Measurements from ENCODE around the gene CORIN.

Gene CORIN

GRCh38 chr4:47741200-47741599 is 96.7 kb downstream of the CORIN start:
- Histone ChIP-seq H3F3A (ENCODE audit: control insufficient read depth, insufficient read depth) (no peaks in the 10 kb centered on the region), H3K27ac (ENCODE audit: low read depth, low read length) (no peak overlapping the region), H3K36me3 (ENCODE audit: control insufficient read depth, low read length) (no peaks in the 10 kb centered on the region), H3K4me2 (ENCODE audit: low read length) (no peak overlapping the region), H3K27me3 (ENCODE audit: control insufficient read depth, low read length) (0 out of 2 replicates have a peak, but pooled peaks cover 3% of the 10 kb centered on the region), H3K4me1 (ENCODE audit: control insufficient read depth, low read length) (no peaks in the 10 kb centered on the region), H4K20me1 (ENCODE audit: control insufficient read depth, insufficient read depth, low read depth, low read length) (no peaks in the 10 kb centered on the region), H3K9me2 (replicated peaks; ENCODE audit: control insufficient read depth, low read length) (no peaks in the 10 kb centered on the region), H3K4me3 (ENCODE audit: low read length) (no peak overlapping the region), H3K9me3 (ENCODE audit: control insufficient read depth, insufficient read depth, low read length) (no peaks in the 10 kb centered on the region), H3K79me2 (ENCODE audit: control insufficient read depth, low read length) (no peaks in the 10 kb centered on the region)
- TF ChIP-seq EZH2phosphoT487 (IDR thresholded peaks at IDR 0.05; ENCODE audit: borderline replicate concordance, low read length), result no peak
- TF ChIP-seq, protein P1, sequence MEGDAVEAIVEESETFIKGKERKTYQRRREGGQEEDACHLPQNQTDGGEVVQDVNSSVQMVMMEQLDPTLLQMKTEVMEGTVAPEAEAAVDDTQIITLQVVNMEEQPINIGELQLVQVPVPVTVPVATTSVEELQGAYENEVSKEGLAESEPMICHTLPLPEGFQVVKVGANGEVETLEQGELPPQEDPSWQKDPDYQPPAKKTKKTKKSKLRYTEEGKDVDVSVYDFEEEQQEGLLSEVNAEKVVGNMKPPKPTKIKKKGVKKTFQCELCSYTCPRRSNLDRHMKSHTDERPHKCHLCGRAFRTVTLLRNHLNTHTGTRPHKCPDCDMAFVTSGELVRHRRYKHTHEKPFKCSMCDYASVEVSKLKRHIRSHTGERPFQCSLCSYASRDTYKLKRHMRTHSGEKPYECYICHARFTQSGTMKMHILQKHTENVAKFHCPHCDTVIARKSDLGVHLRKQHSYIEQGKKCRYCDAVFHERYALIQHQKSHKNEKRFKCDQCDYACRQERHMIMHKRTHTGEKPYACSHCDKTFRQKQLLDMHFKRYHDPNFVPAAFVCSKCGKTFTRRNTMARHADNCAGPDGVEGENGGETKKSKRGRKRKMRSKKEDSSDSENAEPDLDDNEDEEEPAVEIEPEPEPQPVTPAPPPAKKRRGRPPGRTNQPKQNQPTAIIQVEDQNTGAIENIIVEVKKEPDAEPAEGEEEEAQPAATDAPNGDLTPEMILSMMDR (IDR thresholded peaks at IDR 0.05; ENCODE audit: low read depth, low read length, poor library complexity, severe bottlenecking), result no peak

DNA sequence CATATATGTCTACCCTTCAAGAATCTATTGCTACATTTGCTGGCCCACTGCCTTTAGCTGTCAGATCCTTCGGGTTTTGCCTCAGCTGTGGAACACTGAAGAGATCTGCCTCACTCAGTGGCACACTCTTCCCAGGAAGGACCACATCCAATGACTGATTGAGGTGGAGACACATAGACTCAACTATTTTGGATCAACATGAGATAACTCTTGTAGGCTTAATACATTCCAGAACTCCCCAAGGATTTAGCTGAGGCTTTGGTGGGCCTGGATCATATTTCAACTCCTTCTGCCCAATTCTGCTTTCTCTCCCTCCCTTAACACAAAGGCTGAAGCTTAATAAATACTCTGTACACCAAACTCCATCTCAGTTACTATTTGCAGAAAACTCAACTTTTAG is 100.5 kb downstream of the CORIN start:
- H3K36me3 ChIP-seq (ENCODE audit: control insufficient read depth, low read length), result no peaks in the 10 kb centered on the region
- no peak overlapping the region for H3K27ac ChIP-seq (ENCODE audit: low read depth, low read length)
- H3K27me3 ChIP-seq (ENCODE audit: control insufficient read depth, low read length), result 0 out of 2 replicates have a peak, but pooled peaks cover 3% of the 10 kb centered on the region
- no peaks in the 10 kb centered on the region for H3K9me3 ChIP-seq (ENCODE audit: control insufficient read depth, insufficient read depth, low read length)
- TF ChIP-seq, protein P1 (IDR thresholded peaks at IDR 0.05; ENCODE audit: low read depth, low read length, poor library complexity, severe bottlenecking), result no peak
- TF ChIP-seq EZH2phosphoT487 (IDR thresholded peaks at IDR 0.05; ENCODE audit: borderline replicate concordance, low read length), result no peak
- H3K4me3 ChIP-seq (ENCODE audit: low read length), result no peak overlapping the region
- no peaks in the 10 kb centered on the region for H3K9me2 ChIP-seq (replicated peaks; ENCODE audit: control insufficient read depth, low read length)
- H3K79me2 ChIP-seq (ENCODE audit: control insufficient read depth, low read length), result no peaks in the 10 kb centered on the region
- H4K20me1 ChIP-seq (ENCODE audit: control insufficient read depth, insufficient read depth, low read depth, low read length), result no peaks in the 10 kb centered on the region
- no peak overlapping the region for H3K4me2 ChIP-seq (ENCODE audit: low read length)
- H3F3A ChIP-seq (ENCODE audit: control insufficient read depth, insufficient read depth), result no peaks in the 10 kb centered on the region
- H3K4me1 ChIP-seq (ENCODE audit: control insufficient read depth, low read length), result no peaks in the 10 kb centered on the region

DNA sequence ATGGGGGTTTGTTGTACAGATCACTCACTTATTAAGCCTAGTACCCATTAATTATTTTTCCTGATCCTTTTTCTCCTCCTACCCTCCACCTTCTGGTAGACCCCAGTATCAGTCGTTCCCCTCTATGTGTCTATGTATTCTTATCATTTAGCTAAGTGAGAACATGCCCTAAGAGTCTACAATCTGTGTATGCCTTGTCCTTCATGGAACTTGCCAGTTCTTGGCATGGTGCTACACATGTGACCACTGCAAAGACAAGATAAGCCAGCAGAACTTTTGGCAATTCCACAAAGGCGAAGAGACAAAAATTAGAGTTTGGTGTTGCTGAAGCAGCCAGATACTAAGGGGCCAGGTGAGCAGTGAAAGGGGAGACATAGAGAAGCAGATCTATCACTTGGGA is 101.3 kb downstream of the CORIN start:
- no peaks in the 10 kb centered on the region for H3K79me2 ChIP-seq (ENCODE audit: control insufficient read depth, low read length)
- H3K4me2 ChIP-seq (ENCODE audit: low read length), result no peak overlapping the region
- H3K4me3 ChIP-seq (ENCODE audit: low read length), result no peak overlapping the region
- no peaks in the 10 kb centered on the region for H3K4me1 ChIP-seq (ENCODE audit: control insufficient read depth, low read length)
- H3K27me3 ChIP-seq (ENCODE audit: control insufficient read depth, low read length), result 0 out of 2 replicates have a peak, but pooled peaks cover 3% of the 10 kb centered on the region
- no peaks in the 10 kb centered on the region for H4K20me1 ChIP-seq (ENCODE audit: control insufficient read depth, insufficient read depth, low read depth, low read length)
- no peak overlapping the region for H3K27ac ChIP-seq (ENCODE audit: low read depth, low read length)
- H3K9me2 ChIP-seq (replicated peaks; ENCODE audit: control insufficient read depth, low read length), result no peaks in the 10 kb centered on the region
- no peaks in the 10 kb centered on the region for H3K36me3 ChIP-seq (ENCODE audit: control insufficient read depth, low read length)
- no peak for TF ChIP-seq EZH2phosphoT487 (IDR thresholded peaks at IDR 0.05; ENCODE audit: borderline replicate concordance, low read length)
- TF ChIP-seq, protein P1 (IDR thresholded peaks at IDR 0.05; ENCODE audit: low read depth, low read length, poor library complexity, severe bottlenecking), result no peak
- H3K9me3 ChIP-seq (ENCODE audit: control insufficient read depth, insufficient read depth, low read length), result no peaks in the 10 kb centered on the region
- no peaks in the 10 kb centered on the region for H3F3A ChIP-seq (ENCODE audit: control insufficient read depth, insufficient read depth)
